Ovary (tissue), 3 donors: ENCODE measurements around the gene DCLRE1B.

ENCODE experiments used
- CTCF ChIP-seq, 3 donors: fragments of 450-650 bp in 2 of 3; fragments of 200-600 bp in 1 of 3; IDR thresholded peaks; one replicate each; pipeline versions ENCODE4 v1.5.1 to v1.8.0; 2016 to 2022; ENCODE audit warnings: antibody characterized with exemption in 3 of 3, mild to moderate bottlenecking in 1 of 3
- POLR2A ChIP-seq: fragments of 450-650 bp; IDR thresholded peaks from one replicate; pipeline ENCODE4 v1.6.1; 2017; ENCODE audit warnings: antibody characterized with exemption, mild to moderate bottlenecking, moderate library complexity
- donor health status: DM: no; HTN: no; CAD: no.

- TF ChIP-seq CTCF (IDR thresholded peaks at IDR 0.05) (no peak), POLR2A (no peak)
These were observed 53.6 kb downstream of the DCLRE1B start for GRCh38 chr1:113958691-113959090.
